ENCODE data around the gene FAM47C.
"Not testable (repeated sequence)": the region's sequence is repeated elsewhere in the genome, so short reads cannot be mapped to it uniquely, and the experiment has no call there.

GRCh38 chrX:37036674-37037220 is 28.6 kb downstream of the FAM47C start:
- TF ChIP-seq POLR2A (IDR thresholded peaks at IDR 0.05); CTCF (IDR thresholded peaks at IDR 0.05 in 4 of 5, conservative IDR thresholded peaks at IDR 0.05 in 1 of 5): not testable (repeated sequence)
